Renal cortex interstitium (tissue), 11 donors: ENCODE data around the gene CLOCK. TPM values are rescaled to one million over a fixed set of nuclear protein-coding genes. Genes with fewer than 3 reads are reported as not detected.
A peak's percentile ranks its signal among the peaks of the same experiment; 100 is the strongest.

Experiments used
- DNase-seq, 11 donors: peaks; one replicate each; pipeline ENCODE4 v3.0.0-alpha.2; 2013; ENCODE audit warnings: low read depth in 9 of 11, low spot score in 4 of 11; ENCODE audit errors: extremely low read depth in 1 of 11
- polyA plus RNA-seq, 3 donors: library from polyadenylated mRNA; unstranded; fragments of 120-200 nt; gene quantifications; one replicate each; pipeline ENCODE4 v1.2.1, GENCODE V29; 2013; ENCODE audit not compliant: insufficient read length in 3 of 3

Gene CLOCK
- polyA plus RNA-seq, 3 donors: 19.9 to 23.7 (median 22.6) TPM

GRCh38 chr4:55397520-55398321 is 149.0 kb downstream of the CLOCK start:
- no peak for DNase-seq

DNA sequence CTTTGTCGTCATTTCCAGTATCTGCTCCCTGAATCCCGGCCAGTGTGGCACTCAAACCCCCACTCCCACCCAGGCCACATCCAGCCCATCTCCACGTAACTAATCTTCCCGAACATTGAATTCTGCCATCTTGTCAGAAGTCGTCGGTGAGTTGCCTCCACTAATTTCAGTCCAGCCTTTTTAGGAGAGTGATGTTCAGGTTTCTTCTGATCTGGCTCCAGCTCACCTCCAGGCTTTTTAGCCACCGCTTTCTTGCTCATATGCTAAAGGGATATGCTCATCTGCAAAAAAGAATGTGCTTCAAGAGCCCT is 149.6 kb downstream of the CLOCK start:
- DNase-seq: no peak

DNA sequence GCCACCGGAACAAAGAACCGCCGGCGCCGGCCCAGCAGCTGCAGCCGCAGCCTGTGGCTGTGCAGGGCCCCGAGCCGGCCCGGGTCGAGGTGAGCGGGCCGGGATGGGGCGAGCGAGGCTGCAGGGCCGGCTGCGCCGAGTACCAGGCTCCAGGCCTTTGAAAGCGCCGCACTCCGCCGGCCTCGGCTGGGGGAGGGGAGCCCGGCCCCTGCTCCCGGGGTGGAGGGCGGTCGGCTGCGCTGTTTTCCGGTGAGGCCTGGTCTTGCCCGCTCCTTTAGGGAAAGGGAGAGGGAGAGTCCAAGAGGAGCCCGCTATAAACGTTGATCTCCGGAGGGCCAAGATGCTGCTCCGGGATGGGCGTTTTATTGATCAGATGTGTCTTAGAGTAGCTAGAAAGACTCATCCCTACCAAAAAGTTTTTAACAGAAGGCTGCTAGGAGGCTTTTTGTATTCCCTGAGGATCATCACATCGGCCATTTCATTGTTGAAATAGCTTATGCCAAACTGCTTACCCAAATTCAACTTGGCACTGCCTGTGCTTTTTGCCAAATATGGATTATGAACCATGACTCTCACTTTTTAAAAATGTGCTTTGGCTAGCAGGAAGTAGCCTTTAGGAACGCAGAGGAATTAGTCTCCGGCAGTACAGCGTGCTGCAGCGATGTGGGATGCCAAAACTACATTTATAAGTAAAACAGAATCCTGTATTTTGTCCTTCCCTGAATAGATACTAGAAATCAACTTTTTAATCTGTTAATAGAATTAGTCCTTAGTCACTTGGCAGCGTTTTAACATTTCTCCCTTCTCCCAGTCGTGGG is 150.2 kb downstream of the CLOCK start:
- DNase-seq: peak in 8 of 11 donors; percentile 38 to 68 (median 52)

- DNase-seq: peak; percentile 63 to 86 (median 83)
Measured at GRCh38 chr4:55395529-55396307, 151.0 kb downstream of the CLOCK start, which contains the start of gene TMEM165. Gene TMEM165 (plus strand): TSS chr4:55395957. CDS start chr4:55396190, 233 bp downstream.

GRCh38 chr4:55395218-55395528 is 151.5 kb downstream of the CLOCK start:
- no peak for DNase-seq

DNA sequence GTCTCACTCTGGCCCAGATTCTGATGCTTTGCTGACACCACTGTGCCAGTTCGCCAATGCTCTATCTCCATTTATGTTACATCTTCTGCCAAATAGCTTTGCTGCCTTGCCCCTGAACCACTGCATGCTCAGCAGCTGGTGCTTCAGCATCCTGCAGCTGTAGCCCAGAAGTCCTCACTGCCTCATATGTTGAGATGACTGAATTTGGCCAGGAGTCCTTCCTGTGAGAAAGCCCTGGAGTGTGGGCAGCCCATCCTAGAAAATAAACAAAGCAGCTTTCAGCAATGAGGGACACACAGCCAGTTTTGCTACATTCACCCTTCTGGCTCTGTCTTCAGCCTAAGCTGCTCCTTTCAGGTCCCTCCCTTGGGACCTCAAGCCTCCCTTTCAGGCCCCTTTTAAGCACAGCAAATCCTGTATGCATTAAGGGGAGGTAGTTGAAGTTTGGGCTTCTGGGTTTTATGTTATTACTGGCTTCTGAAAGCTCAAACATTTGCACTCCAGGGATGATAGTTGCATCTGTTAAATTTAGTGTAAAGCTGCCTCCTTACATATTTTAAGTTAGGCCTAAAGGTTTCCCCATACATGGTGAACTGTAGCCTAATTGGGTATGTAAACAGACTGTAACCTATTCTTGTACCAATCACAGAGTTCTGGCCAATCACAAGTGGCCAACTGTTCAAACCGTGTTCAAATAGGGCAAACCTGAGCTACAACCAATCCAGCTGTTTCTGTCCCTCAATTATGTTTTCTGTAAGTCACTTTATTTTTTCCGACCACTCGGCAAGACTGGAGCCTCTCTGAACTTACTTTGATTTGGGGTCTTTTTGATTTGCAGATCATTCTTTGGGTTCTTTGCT is 153.0 kb downstream of the CLOCK start:
- DNase-seq: no peak

DNA sequence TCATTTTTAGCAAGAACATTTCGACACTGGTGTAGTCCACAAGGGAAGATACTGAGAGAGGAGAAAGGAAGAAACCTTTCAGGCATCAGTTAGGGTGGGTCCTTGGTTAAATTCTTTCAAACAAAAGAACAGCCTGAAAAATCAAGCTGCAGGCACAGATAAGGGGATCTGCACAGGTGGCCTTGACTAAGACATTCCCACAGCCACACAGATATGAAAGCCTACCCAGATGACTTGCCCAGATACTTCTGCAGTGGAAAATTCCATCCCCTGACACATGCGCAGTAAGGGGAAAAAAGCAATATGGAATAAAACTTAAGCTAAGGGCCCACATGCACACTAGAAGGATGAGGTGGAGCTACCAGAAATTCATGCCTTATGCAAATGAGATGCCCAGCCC is 159.9 kb downstream of the CLOCK start:
- no peak for DNase-seq

DNA sequence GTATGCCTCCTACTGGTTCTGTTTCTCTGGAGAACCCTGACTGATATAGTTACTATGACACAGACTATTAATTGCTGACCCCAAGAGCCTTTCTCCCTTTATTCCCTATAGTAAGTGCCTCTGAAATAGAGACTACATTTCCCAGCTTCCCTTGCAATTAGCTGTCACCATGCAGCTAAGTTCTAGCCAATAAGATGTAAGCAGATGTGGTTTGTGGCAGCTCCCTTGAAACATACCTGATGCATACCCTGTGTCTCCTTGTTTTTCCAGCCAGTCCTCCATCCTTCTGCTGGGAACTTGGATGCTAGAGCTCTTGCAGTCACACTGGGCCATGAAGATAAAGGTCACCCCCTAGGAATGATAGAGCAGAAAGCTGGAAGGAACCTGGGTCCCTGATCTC is 160.6 kb downstream of the CLOCK start:
- no peak for DNase-seq

DNA sequence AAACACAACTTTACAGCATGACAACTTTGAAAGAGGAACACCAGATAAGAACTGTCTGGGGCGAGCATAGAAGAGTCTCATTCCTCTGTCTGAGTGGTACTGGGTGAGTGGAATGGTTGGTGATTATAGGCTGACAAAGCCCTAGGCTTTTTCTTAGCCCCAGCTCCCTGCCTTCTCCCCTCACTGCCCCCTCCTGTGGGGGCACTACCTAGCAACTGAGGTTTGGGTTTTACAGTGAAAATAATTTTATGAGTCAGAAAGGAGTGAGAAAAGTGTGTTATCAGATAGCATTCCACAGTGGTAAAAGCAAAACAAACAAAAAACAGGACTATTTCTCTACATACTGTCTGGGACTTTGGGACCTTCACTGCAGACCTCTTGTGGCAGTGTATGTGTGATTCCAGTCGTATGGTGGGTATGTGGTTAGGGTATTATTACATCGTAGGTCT is 161.5 kb downstream of the CLOCK start:
- no peak for DNase-seq

DNA sequence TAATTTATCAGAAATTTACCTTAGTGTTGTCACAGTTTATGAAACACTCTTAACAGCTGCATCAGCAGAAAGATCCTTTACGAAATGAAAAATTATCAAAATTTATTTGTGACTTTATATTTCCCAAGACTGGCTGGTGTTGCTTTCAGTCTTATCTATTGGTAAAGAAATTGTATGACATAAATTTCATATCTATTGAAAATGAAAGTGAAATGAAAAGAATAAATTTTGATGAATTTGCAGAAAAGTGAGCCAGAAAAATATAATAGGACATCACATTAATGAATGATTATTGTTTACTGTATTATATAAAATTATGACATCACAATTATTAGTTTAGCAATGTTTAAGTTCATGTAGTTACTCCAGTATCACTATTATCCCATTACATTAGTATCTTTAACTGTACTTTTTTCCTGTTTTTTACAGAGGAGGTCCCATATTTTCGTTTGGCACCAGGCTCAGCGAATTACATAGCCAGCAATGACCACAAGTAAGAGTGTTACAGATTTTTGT is 164.2 kb downstream of the CLOCK start:
- no peak for DNase-seq

DNA sequence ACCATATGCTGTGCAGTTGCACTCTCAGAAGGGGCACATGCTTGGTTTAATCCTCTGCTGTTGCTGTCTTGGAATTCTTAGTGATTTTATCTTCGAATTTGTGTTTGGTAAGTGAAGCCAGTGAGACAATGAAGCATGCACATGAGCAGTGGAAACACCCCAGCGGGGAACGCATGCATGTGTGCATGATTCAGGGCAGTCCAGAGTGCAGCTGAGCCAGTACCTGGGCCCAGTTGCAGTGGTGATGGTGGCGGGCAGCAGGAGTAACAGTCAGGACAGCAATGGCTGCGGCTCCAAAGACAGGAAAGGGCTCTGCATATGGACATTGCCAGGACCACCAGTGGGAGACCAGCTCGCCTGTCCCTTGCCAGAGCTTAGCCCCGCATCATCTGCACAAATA is 165.2 kb downstream of the CLOCK start:
- no peak for DNase-seq

GRCh38 chr4:55380576-55380975 is 166.1 kb downstream of the CLOCK start:
- no peak for DNase-seq

GRCh38 chr4:55378617-55379467 is 167.9 kb downstream of the CLOCK start:
- no peak for DNase-seq

Other genes with a start within 250 kb of the CLOCK start
- 10 to 100 TPM; 18.4 to 30.0 (median 20.8) TPM for gene SRD5A3, start 200.7 kb downstream of the CLOCK start, polyA plus RNA-seq
- 10 to 100 TPM; 72.2 to 91.2 (median 79.3) TPM for gene TMEM165, start 151.0 kb downstream of the CLOCK start, polyA plus RNA-seq
- under 1 TPM in 1 of 3 donors, not detected in 2; 0.47 TPM for gene PDCL2, start 45.3 kb upstream of the CLOCK start, polyA plus RNA-seq
- gene NMU, start 89.4 kb upstream of the CLOCK start, polyA plus RNA-seq: 10 to 100 TPM; 10.6 to 30.0 (median 12.9) TPM